Right ventricle myocardium superior (tissue), 1 donor: ENCODE results near the gene RIN3. TPM values are rescaled to one million over a fixed set of nuclear protein-coding genes. Genes with fewer than 3 reads are reported as not detected.
A peak's percentile ranks its signal among the peaks of the same experiment; 100 is the strongest.
"Not testable (repeated sequence)": the region's sequence is repeated elsewhere in the genome, so short reads cannot be mapped to it uniquely, and the experiment has no call there.

Source experiments
- ATAC-seq: fragments of 200-7000 bp; cut with Tn5 transposase; one replicate; pipeline ENCODE4 v1.9.1; 2020; ENCODE audit warnings: mild to moderate bottlenecking; ENCODE audit not compliant: poor library complexity
- DNase-seq: peaks from one replicate; pipeline ENCODE4 v3.0.0-alpha.2; 2020
- intact Hi-C: fragments of 100-400 bp; cut with DNase I; formaldehyde crosslinking; loops from one replicate; pipeline ENCODE4 v1.11.2; 2022
- total RNA-seq: library from RNA; stranded (reverse); fragmentation: NEBNext Ultra II Directional; extraction: Animal tissue kit (Norgen Biotek cat#: 25700); gene quantifications from one replicate; pipeline ENCODE4 v1.2.1, GENCODE V29; 2021
- donor health status: DM: no; HTN: yes; CAD: no; lungs with severe emphysema.

The RIN3 gene
- total RNA-seq, 1 donor from 2014 or later: 11.0 TPM

DNA sequence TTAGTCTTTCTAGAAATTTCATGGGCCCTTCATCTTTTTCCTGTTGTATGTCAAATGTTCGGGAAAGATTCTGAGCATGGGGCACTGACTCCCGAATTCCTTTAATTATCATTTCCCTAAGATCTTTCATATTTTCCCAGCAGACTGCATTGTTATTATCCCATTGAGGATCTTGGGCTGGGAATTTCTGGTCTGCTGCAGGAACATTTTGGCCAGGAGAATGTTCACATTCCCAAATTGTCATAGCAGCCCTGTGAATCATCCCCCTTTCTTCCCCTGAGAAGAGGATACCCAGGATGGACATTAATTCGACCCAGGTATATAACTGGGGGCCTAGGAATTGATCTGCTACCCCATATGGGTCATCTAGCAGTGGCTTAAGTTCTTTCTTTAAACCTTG is 112.5 kb downstream of the RIN3 start:
- ATAC-seq (no peak), DNase-seq (no peak)
- intact Hi-C loops: no loop called here

DNA sequence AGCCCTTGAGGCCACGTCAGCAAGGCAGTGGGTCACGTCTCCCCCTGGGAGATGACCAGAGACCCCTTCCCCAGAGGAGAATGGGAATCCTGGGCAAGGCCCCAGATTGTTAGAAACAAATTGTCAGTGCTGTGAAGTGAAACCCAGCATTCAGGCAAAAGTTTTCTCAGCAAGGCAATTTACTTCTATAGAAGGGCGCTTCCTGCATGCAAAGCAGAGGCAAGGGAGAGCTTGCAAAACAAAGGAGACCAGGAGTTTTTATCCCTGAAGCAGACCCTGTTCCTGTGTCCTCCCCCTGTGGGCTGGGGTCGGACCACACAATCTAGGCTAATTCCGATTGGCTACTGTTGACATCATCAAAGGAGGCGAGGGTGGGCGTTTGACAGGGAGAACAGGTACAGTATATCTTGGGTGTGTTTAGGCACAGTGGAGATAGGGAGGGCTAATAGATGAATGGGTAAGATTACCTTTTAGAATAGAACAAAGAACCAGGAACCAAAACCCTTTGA is 114.2 kb downstream of the RIN3 start:
- intact Hi-C loops: no loop called here
- no peak for DNase-seq
- no peak for ATAC-seq

- intact Hi-C loops: no loop called here
Measured at GRCh38 chr14:92628636-92629035, 115.1 kb downstream of the RIN3 start.

GRCh38 chr14:92630367-92630766 is 116.8 kb downstream of the RIN3 start:
- no peak for DNase-seq
- no peak for ATAC-seq
- intact Hi-C loops: no loop called here

More at GRCh38 chr14:92628636-92629035, 115.1 kb downstream of the RIN3 start:
- DNase-seq (no peak), ATAC-seq (no peak)

DNA sequence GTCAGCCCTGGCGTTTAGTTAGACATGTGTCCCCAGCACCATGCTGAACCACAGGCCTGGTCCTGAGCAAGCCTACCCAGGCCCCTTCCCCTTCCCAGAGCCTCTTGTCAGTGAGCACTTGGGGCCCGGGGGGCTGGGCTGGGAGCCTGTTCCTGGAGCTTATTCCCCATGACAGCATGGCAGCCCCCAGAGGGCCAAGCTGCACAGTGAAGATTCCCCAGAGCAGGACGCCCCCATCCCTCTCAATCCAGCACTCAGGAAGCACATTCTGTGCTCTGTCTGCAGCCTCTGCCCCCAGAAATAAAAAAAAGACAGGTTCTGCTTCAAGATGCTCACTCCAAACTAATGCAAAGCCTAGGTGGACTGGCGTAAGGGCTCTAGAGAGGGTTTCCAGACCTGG is 117.5 kb downstream of the RIN3 start:
- intact Hi-C loops: no loop called here
- ATAC-seq (no peak), DNase-seq (no peak)

DNA sequence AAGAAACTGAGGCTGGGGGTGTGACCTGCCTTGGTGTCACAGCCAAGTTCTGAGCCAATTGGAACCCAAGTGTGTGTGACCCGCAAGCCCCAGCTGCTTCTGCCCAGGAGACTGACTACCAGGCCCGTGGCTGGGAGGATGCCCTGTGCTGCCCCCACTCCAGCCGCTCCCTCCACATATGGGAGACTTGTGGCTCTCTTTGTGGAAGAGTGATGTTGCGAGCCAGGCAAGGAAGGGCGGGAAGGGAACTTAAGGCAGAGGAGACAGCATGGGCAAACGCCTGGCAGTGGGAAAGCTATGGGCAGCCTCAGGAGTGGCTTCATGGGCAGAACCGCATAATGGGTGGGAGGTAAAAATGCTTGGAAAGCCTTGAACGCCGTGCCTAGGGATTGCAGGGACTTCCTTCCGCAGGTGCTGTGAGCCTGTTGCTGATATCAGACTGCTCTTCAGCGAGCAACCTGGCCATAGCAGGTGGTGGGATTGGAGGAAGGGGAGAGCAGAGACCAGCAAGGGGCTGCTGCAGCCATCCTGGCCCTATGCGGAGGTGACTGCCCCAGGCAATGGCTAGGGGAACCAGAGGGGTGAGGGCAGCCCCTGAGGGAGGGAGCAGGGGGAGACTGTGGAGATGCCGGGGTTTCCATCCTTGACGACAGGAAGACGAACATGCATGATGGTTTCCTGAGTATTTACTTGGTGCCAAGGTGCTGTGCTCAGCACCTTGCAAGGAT is 119.1 kb downstream of the RIN3 start:
- ATAC-seq (peak; percentile 20), DNase-seq (no peak)
- intact Hi-C loops: no loop called here

GRCh38 chr14:92633274-92633616 is 119.7 kb downstream of the RIN3 start:
- DNase-seq: peak; percentile 59
- ATAC-seq: peak; percentile 77
- intact Hi-C loops: no loop called here

- intact Hi-C loops: no loop called here
- no peak for DNase-seq
- no peak for ATAC-seq
Measured at GRCh38 chr14:92633724-92634123, 120.1 kb downstream of the RIN3 start.

DNA sequence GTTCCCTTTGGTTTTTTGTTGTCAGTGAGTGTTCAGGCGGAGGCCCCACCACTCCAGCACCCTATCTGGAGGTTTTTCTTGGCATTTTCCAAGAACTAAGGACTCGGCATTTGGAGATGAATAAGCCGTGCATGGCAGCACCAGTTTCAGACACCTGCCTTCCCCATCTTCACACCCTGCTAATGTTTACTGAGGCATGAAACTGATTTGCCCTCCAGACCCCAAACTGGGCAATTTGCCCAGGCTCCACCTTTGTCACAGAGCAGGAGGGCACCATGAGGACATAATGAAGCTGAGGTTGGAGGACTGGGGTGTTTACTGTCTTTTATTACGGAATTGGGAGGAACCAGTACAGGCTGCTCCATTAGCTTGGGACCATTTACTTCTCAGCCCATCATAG is 121.5 kb downstream of the RIN3 start:
- no peak for DNase-seq
- intact Hi-C loops: no loop called here
- no peak for ATAC-seq

- DNase-seq: no peak
- intact Hi-C loops: no loop called here
- no peak for ATAC-seq
Measured at GRCh38 chr14:92635896-92636295, 122.3 kb downstream of the RIN3 start.

GRCh38 chr14:92637228-92637627 is 123.6 kb downstream of the RIN3 start:
- ATAC-seq (no peak), DNase-seq (no peak)
- intact Hi-C loops: no loop called here

DNA sequence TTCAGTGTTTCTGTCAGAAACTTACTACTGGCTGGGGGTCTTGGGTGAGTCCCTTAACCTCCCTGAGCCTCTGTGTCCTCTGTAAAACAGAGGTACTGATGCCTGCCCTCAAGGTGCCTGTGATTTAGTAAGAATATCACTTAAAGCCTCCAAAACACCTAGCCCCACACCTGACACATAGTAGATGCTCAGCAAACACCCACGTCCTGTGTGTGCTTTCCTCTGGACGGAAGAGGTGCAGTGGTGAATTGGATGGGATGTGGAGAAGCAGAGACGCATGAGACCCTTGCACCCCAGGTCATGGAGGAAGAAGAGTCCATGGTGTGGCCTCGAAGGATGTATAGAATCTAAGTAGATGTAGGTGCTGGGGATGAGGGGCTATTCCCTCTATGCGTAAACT is 124.3 kb downstream of the RIN3 start:
- no peak for DNase-seq
- intact Hi-C loops: no loop called here

GRCh38 chr14:92638266-92638665 is 124.7 kb downstream of the RIN3 start:
- intact Hi-C loops: no loop called here
- DNase-seq (no peak), ATAC-seq (no peak)

More for the DNA sequence above, 124.3 kb downstream of the RIN3 start:
- ATAC-seq: no peak

- intact Hi-C loops: no loop called here
- ATAC-seq (peak; percentile 73), DNase-seq (no peak)
Measured at GRCh38 chr14:92638904-92639303, 125.3 kb downstream of the RIN3 start.

- ATAC-seq, DNase-seq, intact Hi-C loops: not testable (repeated sequence)
Measured at GRCh38 chr14:92639472-92640117, 126.0 kb downstream of the RIN3 start.

- ATAC-seq: no peak
Measured at GRCh38 chr14:92641306-92641705, 127.7 kb downstream of the RIN3 start.

GRCh38 chr14:92644171-92644969 is 130.8 kb downstream of the RIN3 start:
- ATAC-seq (peak; percentile 57), DNase-seq (no peak)
- intact Hi-C loops: no loop called here

More at GRCh38 chr14:92641306-92641705, 127.7 kb downstream of the RIN3 start:
- DNase-seq: no peak
- intact Hi-C loops: no loop called here

- ATAC-seq: no peak
- no peak for DNase-seq
- intact Hi-C loops: no loop called here
Measured at GRCh38 chr14:92644970-92645515, 131.5 kb downstream of the RIN3 start.

DNA sequence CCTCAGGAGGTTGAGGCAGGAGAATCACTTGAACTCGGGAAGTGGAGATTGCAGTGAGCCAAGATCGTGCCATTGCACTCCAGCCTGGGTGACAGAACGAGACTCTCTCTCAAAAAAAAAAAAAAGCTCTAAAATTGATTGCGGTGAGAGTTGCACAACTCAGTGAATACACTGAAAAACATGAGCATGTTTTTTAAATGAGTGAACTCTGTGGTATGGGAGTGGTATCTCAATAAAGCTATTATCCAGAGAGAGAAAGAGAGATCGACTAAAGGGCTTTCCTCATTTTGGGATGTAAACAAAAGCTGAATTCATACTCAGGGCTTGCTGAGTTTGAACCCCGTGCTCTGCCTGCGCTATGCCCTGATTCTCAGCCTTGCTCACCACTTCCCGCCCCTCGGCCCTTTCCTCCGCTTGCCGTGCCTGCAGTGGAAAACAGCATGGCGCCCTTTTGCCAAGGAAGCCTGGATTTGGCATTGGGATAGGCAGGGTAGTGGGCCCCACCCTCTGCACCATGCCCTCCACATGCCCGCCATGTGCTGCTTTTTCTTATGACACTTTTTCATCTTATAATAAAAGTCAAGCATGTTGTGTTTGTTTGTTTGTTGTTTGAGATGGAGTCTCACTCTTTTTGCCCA is 132.4 kb downstream of the RIN3 start:
- intact Hi-C loops: no loop called here
- DNase-seq (no peak), ATAC-seq (no peak)
